ENCODE data around the gene MAVS.

DNA sequence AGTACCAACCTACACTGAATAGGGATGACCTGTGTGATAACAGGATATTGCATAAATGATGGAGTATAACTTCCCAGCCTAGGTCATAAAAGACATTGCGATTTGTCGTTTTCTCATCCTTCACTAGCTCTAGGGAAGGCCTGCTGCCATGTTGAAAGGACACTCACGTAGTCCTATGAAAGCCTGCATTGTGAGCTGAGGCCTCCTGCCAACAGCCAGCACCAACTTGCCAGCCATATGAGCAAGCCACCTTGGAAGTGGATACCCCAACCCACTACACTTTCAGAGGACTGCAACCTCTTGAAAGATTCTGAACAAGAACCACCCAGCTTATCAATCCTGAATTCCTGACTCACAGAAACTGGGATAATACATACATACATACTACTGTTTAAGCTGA lies 39.1 kb downstream of the MAVS start:
- TF ChIP-seq, protein P1, sequence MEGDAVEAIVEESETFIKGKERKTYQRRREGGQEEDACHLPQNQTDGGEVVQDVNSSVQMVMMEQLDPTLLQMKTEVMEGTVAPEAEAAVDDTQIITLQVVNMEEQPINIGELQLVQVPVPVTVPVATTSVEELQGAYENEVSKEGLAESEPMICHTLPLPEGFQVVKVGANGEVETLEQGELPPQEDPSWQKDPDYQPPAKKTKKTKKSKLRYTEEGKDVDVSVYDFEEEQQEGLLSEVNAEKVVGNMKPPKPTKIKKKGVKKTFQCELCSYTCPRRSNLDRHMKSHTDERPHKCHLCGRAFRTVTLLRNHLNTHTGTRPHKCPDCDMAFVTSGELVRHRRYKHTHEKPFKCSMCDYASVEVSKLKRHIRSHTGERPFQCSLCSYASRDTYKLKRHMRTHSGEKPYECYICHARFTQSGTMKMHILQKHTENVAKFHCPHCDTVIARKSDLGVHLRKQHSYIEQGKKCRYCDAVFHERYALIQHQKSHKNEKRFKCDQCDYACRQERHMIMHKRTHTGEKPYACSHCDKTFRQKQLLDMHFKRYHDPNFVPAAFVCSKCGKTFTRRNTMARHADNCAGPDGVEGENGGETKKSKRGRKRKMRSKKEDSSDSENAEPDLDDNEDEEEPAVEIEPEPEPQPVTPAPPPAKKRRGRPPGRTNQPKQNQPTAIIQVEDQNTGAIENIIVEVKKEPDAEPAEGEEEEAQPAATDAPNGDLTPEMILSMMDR (IDR thresholded peaks at IDR 0.05; ENCODE audit: insufficient read depth, low read length): no peak
- no peak for TF ChIP-seq REST (IDR thresholded peaks at IDR 0.05; ENCODE audit: insufficient replicate concordance, low read depth)
